SK-N-MC (cell line): Measurements from ENCODE around the gene FXYD2.

Source experiments
- DNase-seq: peaks from one replicate; pipeline ENCODE4 v3.0.0-alpha.2; 2011; ENCODE audit warnings: low read depth, low spot score
- H3K27ac ChIP-seq: fragments of 200-600 bp; sonication (generic); 2 replicates; pipeline ENCODE4 v1.5.1; 2016; ENCODE audit warnings: mixed run types
- H3K36me3 ChIP-seq: fragments of 200-600 bp; sonication (generic); 2 replicates; pipeline ENCODE4 v1.6.1; 2017; ENCODE audit warnings: antibody characterized with exemption, low read length, mixed read lengths; ENCODE audit not compliant: insufficient read depth
- H3K4me3 ChIP-seq: fragments of 200-600 bp; sonication (generic); 2 replicates; pipeline ENCODE4 v1.5.1; 2016
- H3K9ac ChIP-seq: fragments of 200-600 bp; sonication (generic); 2 replicates; pipeline ENCODE4 v1.8.0; 2017; ENCODE audit warnings: mixed run types, mixed read lengths; ENCODE audit not compliant: insufficient read length
- H3K9me3 ChIP-seq: fragments of 200-600 bp; sonication (generic); 2 replicates; pipeline ENCODE4 v1.6.1; 2017; ENCODE audit warnings: low read depth, mild to moderate bottlenecking, antibody characterized with exemption, low read length, moderate library complexity, mixed read lengths
- EZH2 ChIP-seq: fragments of 200-600 bp; sonication (generic); IDR thresholded peaks from one replicate; pipeline ENCODE4 v1.6.1; 2017; ENCODE audit warnings: antibody characterized with exemption
- FOXP2 ChIP-seq: optimal IDR thresholded peaks from 2 replicates; pipeline ENCODE3; 2011; ENCODE audit warnings: mild to moderate bottlenecking, moderate library complexity; ENCODE audit not compliant: insufficient read depth; ENCODE audit errors: extremely low read length, control extremely low read depth
- POLR2AphosphoS5 ChIP-seq: IDR thresholded peaks from 2 replicates; pipeline ENCODE4 v1.6.1; 2012; ENCODE audit warnings: mild to moderate bottlenecking, low read depth, low read length, borderline replicate concordance

Gene FXYD2

DNA sequence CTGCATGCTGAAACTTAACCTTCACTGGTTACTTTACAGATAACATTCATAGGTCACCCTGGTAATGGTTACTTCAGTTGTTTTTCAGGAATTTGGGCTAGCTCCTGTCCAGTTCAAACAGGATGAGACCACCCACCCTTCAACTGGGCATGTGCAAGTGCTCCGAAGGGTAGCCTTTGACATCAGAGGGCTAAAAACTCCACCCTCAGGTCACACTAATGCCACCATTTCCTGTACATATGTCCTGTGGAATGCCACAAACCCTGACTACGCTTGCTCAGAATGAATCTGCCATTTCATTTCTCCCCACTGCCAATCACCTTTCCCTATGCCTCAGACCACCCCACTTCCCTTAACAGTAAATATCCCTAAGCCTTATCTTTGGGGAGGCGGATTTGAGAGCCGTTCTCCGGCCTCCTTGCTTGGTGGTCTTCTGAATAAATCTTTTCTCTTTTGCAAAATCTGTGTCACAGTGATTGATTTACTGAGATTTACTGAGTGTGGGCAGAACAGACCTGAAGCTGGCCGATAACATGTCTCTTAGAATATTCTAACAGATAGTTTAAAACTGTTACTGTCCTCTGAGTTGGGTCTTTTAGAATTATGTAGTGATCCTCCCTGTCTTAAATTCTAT lies 25.4 kb upstream of the FXYD2 start:
- no peak overlapping the region for H3K27ac ChIP-seq
- H3K9ac ChIP-seq: no peak overlapping the region
- TF ChIP-seq POLR2AphosphoS5 (no peak), FOXP2 (no peak), EZH2 (no peak)
- no peaks in the 10 kb centered on the region for H3K36me3 ChIP-seq
- no peak overlapping the region for H3K4me3 ChIP-seq
- H3K9me3 ChIP-seq: peaks cover 9% of the 10 kb centered on the region; the same call in 1 of the 2 replicates
- DNase-seq: no peak

- H3K4me3 ChIP-seq: no peak overlapping the region
- DNase-seq: no peak
- H3K36me3 ChIP-seq: no peaks in the 10 kb centered on the region
- H3K27ac ChIP-seq: no peak overlapping the region
- H3K9ac ChIP-seq: no peak overlapping the region
- no peak for TF ChIP-seq FOXP2
- TF ChIP-seq POLR2AphosphoS5: no peak
- TF ChIP-seq EZH2: no peak
- H3K9me3 ChIP-seq: no peaks in the 10 kb centered on the region
Observed at GRCh38 chr11:117843666-117844484, 19.3 kb upstream of the FXYD2 start.

DNA sequence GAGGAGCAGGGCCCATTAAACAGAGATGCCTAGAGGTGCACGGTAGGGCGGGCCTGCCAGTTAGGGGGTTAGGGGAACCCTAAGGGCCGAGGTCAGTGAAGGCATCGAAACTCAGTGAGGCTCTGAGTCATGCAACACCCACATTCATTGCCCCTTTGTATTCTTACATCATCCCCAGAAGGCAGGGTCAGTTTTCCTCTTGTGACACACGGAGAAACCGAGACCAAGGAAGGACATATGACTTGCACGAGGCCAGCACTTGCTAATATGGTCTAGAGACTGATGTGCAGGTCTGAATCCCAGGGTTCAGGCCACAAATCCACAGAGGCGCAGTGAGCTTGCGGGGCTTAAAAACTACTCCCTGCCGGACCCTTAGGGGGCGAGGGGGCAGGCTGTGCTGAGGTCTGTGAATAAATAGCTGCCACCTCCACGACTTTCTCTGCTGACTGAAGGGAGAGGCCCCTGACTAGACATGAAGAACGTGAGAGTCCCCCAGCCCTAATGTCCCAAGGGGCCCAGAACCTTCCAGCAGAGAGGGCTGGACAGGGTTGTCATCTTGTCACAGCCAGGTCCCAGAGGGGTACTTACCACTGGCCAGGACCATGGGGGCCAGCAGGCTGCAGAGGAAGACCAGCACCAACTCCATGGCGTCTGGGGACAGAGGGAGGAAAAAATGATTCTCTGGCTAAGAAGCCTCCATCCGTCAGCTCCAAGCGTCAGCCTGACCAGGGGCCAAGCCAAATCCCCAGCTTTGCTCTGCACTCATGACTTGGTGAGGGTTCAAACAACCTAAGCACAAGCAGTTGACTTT lies 17.8 kb upstream of the FXYD2 start:
- Histone ChIP-seq H3K9me3 (no peaks in the 10 kb centered on the region), H3K9ac (no peak overlapping the region), H3K27ac (no peak overlapping the region), H3K4me3 (no peak overlapping the region), H3K36me3 (no peaks in the 10 kb centered on the region)
- TF ChIP-seq POLR2AphosphoS5: no peak
- no peak for TF ChIP-seq EZH2
- TF ChIP-seq FOXP2: no peak
- DNase-seq: no peak

DNA sequence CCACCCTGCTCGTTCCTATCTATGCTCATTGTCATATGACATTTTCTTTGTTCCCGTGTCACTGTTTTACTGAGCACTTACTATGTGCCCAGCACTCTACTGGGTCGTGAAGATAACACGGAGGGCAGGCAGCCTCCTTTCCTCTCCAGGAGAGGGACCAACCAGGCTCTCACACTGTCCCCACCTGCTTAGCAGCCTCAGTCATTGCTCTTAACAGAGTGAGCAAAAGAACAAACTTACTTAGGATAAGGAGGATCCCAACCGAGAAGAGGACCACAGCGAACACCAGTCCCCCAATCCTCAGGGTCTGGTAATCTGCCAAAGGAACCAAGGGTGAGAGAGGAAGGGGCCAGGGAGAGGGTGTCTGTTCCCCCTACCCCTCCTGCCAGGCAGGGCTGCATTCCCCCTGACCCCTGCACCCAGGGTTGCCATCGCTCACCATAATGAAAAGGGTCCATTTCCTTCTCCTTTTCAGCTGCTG lies 17.0 kb upstream of the FXYD2 start:
- no peaks in the 10 kb centered on the region for H3K9me3 ChIP-seq
- no peak overlapping the region for H3K27ac ChIP-seq
- DNase-seq: no peak
- H3K36me3 ChIP-seq: no peaks in the 10 kb centered on the region
- no peak for TF ChIP-seq POLR2AphosphoS5
- no peak for TF ChIP-seq EZH2
- TF ChIP-seq FOXP2: no peak
- no peak overlapping the region for H3K9ac ChIP-seq
- H3K4me3 ChIP-seq: no peak overlapping the region

DNA sequence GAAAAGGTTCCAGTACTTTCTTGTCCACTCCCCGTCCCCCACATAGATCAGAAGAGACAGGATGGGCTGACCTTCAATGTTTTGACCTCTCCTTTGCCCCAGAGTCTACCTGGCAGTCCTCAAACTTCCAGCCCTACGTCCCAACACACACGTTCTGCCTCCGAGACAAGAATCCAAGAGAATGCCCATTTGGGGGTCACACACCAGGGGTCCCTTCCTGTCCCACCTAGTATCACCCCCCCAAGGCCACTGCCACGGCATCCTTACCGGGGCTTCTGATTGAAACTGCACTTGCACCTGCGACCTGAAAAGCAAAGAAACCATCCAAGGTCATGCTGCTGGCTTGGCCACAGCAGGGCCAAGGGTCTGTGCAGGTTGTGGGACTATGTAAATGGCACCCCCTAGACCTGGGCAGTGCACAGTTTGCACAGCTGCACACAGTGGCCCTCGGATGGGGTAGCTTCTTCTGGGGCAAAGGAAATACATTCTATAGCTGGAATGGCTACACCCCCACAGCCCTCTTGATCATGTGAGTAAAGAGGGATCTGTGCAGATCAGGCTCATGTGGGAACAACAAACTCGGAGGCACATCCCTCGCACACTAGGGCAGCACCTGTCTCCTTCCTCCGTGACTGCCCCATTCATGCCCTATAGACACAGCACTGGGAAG lies 16.5 kb upstream of the FXYD2 start:
- no peak for DNase-seq
- Histone ChIP-seq H3K27ac (no peak overlapping the region), H3K9me3 (no peaks in the 10 kb centered on the region), H3K9ac (no peak overlapping the region), H3K4me3 (no peak overlapping the region), H3K36me3 (no peaks in the 10 kb centered on the region)
- no peak for TF ChIP-seq EZH2
- no peak for TF ChIP-seq FOXP2

DNA sequence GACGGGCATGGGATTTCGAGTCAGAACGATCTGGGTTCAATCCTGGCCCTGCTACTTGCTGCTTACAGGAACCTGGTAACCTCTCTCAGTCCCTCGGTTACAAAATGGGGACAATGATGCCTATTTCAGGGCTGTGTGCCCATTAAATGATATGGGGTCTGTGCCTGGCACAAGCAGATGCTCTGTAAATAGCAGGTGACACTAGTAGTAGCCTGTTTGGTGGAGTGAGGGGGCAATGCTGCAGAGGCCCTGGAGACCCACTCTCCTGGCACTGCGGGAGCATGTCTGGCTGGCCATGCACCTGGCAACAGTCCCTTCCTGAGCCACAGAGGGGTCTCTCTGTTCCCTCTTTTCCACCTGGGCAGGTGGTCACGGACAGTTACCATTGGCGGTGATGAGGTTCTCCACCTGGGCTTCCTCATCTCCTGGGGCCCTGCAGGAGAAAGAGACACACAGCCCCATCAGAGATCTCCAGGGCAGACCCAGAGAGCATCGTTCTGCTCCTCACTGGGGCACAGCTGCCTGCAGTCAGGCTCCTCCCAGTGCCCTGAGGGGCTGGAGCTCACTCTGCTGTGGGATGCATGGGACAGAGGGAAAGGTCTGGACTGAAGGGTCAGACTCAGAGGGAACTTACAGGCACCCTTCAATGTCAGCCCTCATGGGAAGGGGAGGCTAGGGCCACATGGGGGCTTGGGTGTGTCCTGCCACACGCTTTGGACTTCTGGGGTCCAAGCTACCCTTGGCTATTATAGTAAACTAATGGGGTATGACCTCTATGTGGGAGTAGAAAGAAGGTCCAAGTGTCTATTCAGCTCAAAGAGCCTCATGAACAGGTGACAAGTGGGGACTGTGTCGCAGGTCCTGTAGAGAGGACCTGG lies 15.6 kb upstream of the FXYD2 start:
- Histone ChIP-seq H3K27ac (no peak overlapping the region), H3K9me3 (no peaks in the 10 kb centered on the region), H3K36me3 (no peaks in the 10 kb centered on the region), H3K4me3 (no peak overlapping the region), H3K9ac (no peak overlapping the region)
- DNase-seq: no peak
- TF ChIP-seq EZH2 (no peak), FOXP2 (no peak), POLR2AphosphoS5 (no peak)

- DNase-seq: no peak
- H3K9me3 ChIP-seq: no peaks in the 10 kb centered on the region
- H3K36me3 ChIP-seq: no peaks in the 10 kb centered on the region
- H3K4me3 ChIP-seq: no peak overlapping the region
- TF ChIP-seq EZH2 (no peak), FOXP2 (no peak), POLR2AphosphoS5 (no peak)
- no peak overlapping the region for H3K9ac ChIP-seq
- H3K27ac ChIP-seq: no peak overlapping the region
Observed at GRCh38 chr11:117839380-117839881, 14.9 kb upstream of the FXYD2 start.
